HFF-Myc (cell line): ENCODE data around the gene DACH2.

ENCODE experiments used
- DNase-seq: peaks from one replicate; pipeline ENCODE4 v3.0.0-alpha.2; 2011; ENCODE audit warnings: low read depth; ENCODE audit errors: extremely low read depth
- H3K4me3 ChIP-seq: replicated peaks from 2 replicates; pipeline ENCODE4 v1.5.1; 2011; ENCODE audit warnings: low read depth, mild to moderate bottlenecking, control low read depth, low read length
- TF ChIP-seq, protein P1 (sequence below): IDR thresholded peaks from 2 replicates; pipeline ENCODE4 v1.5.1; 2012; ENCODE audit warnings: mild to moderate bottlenecking, low read depth, low read length, control low read depth; ENCODE audit errors: missing control alignments

Gene DACH2

DNA sequence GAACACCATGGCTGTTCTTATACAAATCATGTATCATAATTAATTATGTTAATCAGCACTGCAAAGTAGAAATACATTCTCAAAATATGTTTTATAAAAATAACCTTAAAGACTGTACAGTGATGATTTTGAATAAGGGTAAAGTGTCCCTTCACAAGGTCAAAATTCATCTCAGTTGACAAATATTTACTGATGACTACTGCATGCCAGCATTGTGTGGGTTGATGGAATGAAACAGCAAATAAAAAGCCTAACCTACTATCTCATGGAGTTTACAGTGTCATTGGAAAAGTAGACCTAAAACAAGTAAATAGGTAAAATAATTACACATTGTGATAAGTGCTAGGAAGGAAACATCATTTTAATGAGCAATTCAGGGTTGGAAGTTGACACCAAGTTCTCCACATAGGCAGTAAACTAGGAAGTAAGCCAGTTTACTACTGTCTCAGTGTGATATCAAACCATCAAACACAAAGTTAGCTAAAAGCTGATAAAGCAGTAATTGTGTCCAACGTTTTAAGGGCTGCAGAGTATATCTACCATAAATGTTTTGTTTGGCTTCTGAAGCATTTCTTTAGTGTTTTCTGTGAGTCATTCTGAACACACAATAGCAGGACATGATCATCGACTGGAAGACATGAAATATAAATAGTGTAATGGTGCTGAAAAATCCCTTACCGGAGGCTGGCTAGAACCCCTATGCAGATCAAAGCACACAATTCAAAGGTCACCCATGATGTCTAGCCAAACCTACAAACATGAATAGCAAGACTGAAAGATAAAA lies 221.8 kb downstream of the DACH2 start:
- TF ChIP-seq, protein P1, sequence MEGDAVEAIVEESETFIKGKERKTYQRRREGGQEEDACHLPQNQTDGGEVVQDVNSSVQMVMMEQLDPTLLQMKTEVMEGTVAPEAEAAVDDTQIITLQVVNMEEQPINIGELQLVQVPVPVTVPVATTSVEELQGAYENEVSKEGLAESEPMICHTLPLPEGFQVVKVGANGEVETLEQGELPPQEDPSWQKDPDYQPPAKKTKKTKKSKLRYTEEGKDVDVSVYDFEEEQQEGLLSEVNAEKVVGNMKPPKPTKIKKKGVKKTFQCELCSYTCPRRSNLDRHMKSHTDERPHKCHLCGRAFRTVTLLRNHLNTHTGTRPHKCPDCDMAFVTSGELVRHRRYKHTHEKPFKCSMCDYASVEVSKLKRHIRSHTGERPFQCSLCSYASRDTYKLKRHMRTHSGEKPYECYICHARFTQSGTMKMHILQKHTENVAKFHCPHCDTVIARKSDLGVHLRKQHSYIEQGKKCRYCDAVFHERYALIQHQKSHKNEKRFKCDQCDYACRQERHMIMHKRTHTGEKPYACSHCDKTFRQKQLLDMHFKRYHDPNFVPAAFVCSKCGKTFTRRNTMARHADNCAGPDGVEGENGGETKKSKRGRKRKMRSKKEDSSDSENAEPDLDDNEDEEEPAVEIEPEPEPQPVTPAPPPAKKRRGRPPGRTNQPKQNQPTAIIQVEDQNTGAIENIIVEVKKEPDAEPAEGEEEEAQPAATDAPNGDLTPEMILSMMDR, result no peak
- DNase-seq, result no peak
- no peak overlapping the region for H3K4me3 ChIP-seq

DNA sequence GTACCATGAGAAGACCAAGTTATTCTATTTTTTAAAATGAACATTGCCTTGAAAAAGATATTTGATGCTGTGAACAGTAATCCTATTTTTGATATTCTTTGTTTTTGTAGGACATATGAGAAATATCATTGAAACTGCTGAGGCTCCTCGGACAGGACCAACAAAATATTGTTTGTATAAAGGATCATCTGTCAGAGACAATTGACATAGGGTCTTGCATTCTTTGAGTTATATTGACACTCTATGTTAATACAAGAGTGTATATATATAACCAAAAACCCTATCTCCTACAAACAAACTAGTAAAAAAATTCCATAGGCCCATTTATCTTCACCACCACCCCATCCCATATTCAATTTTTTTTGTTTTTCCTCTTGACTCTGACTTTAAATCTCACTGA lies 222.7 kb downstream of the DACH2 start:
- TF ChIP-seq, protein P1, result no peak
- H3K4me3 ChIP-seq, result no peak overlapping the region
- DNase-seq, result no peak

- no peak overlapping the region for H3K4me3 ChIP-seq
- no peak for DNase-seq
- TF ChIP-seq, protein P1, result no peak
Observed at GRCh38 chrX:86379209-86379608, 231.0 kb downstream of the DACH2 start.

GRCh38 chrX:86383681-86384540 lies 235.7 kb downstream of the DACH2 start:
- DNase-seq, result no peak
- no peak overlapping the region for H3K4me3 ChIP-seq
- TF ChIP-seq, protein P1, result no peak

- TF ChIP-seq, protein P1, result no peak
- no peak for DNase-seq
- no peak overlapping the region for H3K4me3 ChIP-seq
Observed at GRCh38 chrX:86407371-86407770, 259.1 kb downstream of the DACH2 start.

DNA sequence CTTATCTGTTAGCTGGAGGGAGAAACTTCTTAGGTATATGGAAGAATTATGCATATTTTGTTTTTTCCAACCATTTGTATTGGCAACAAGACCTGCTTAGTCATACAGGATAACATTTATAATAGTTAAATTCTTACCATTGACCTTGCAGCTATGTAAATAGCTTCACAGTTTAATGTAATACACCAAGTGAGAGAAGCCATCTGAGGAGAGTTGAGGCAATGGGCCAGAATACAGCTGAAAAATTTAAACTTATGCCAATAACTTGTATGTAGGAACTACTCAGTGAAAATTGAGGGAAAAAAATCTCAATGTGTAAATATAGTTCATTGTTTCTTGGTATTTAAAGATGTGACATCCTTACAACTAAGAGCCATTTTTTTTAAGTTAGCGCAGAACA lies 273.5 kb downstream of the DACH2 start:
- DNase-seq, result no peak
- H3K4me3 ChIP-seq, result no peak overlapping the region
- TF ChIP-seq, protein P1, result no peak
